Lower lobe of right lung (tissue), 2 donors: ENCODE measurements around the gene ADCK2. TPM values are rescaled to one million over a fixed set of nuclear protein-coding genes. Genes with fewer than 3 reads are reported as not detected.
A peak's percentile ranks its signal among the peaks of the same experiment; 100 is the strongest.
"Not testable (repeated sequence)": the region's sequence is repeated elsewhere in the genome, so short reads cannot be mapped to it uniquely, and the experiment has no call there.

ENCODE experiments used
- ATAC-seq, 2 donors: fragments of 200-7000 bp; cut with Tn5 transposase; one replicate each; pipeline ENCODE4 v1.9.1; 2020 to 2022; ENCODE audit warnings: mild to moderate bottlenecking in 2 of 2, moderate library complexity in 2 of 2
- DNase-seq: peaks from one replicate; pipeline ENCODE4 v3.0.0-alpha.2; 2020
- H3K27ac ChIP-seq: fragments of 200-600 bp; one replicate; pipeline ENCODE4 v1.8.0; 2022
- H3K27me3 ChIP-seq: fragments of 200-600 bp; one replicate; pipeline ENCODE4 v1.8.0; 2022; ENCODE audit warnings: low read depth
- H3K36me3 ChIP-seq: fragments of 200-600 bp; one replicate; pipeline ENCODE4 v1.8.0; 2022; ENCODE audit warnings: mild to moderate bottlenecking
- H3K4me1 ChIP-seq: fragments of 200-600 bp; one replicate; pipeline ENCODE4 v1.8.0; 2022
- H3K4me3 ChIP-seq: fragments of 200-600 bp; one replicate; pipeline ENCODE4 v1.8.0; 2022; ENCODE audit warnings: mild to moderate bottlenecking
- H3K9me3 ChIP-seq: fragments of 200-600 bp; one replicate; pipeline ENCODE4 v1.8.0; 2022
- intact Hi-C: fragments of 100-400 bp; cut with DNase I; formaldehyde crosslinking; loops from one replicate; pipeline ENCODE4 v1.11.0; 2022
- total RNA-seq: library from RNA; stranded (reverse); fragmentation: NEBNext Ultra II Directional; extraction: Animal tissue kit (Norgen Biotek cat#: 25700); gene quantifications from one replicate; pipeline ENCODE4 v1.2.1, GENCODE V29; 2021
- TF ChIP-seq, protein P1 (sequence below): fragments of 200-600 bp; IDR thresholded peaks from one replicate; pipeline ENCODE4 v1.8.0; 2022; ENCODE audit warnings: antibody characterized with exemption, mild to moderate bottlenecking
- donor health status: DM: no; HTN: yes; CAD: no; lungs with severe emphysema.

Gene ADCK2
- total RNA-seq, 1 donor from 2014 or later = 18.9 TPM

GRCh38 chr7:140673774-140674155, 1.0 kb downstream of the ADCK2 start:
- Histone ChIP-seq H3K9me3 (no peaks in the 10 kb centered on the region), H3K36me3 (no peaks in the 10 kb centered on the region), H3K27ac (peak overlapping the region; percentile 84), H3K4me3 (peak overlapping the region; percentile 77), H3K4me1 (peaks cover 37% of the 10 kb centered on the region), H3K27me3 (no peaks in the 10 kb centered on the region)
- TF ChIP-seq, protein P1, sequence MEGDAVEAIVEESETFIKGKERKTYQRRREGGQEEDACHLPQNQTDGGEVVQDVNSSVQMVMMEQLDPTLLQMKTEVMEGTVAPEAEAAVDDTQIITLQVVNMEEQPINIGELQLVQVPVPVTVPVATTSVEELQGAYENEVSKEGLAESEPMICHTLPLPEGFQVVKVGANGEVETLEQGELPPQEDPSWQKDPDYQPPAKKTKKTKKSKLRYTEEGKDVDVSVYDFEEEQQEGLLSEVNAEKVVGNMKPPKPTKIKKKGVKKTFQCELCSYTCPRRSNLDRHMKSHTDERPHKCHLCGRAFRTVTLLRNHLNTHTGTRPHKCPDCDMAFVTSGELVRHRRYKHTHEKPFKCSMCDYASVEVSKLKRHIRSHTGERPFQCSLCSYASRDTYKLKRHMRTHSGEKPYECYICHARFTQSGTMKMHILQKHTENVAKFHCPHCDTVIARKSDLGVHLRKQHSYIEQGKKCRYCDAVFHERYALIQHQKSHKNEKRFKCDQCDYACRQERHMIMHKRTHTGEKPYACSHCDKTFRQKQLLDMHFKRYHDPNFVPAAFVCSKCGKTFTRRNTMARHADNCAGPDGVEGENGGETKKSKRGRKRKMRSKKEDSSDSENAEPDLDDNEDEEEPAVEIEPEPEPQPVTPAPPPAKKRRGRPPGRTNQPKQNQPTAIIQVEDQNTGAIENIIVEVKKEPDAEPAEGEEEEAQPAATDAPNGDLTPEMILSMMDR = no peak
- no peak for DNase-seq
- ATAC-seq = peak; percentile 6 to 7
- intact Hi-C loops = no loop called here

DNA sequence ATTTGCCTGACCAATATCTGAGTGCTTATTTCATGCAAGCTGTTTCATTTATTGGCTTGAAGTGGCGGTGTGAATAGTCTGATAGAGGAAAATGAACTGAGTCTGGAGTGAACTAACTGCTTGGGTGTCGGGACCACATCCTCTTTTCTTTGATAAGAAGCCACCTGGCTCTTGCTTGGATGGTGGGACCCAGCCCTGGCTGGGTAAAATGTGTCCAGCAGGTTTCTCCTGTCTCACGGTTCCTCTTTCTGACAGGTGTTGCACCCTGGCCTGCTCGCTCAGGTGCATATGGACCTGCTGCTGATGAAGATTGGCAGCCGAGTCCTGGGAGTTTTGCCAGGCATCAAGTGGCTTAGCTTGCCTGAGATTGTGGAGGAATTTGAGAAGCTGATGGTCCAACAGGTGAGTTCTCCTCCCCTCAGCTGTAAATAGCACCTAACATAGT, 1.6 kb downstream of the ADCK2 start:
- no peaks in the 10 kb centered on the region for H3K27me3 ChIP-seq
- H3K27ac ChIP-seq = no peak overlapping the region
- H3K4me1 ChIP-seq = peaks cover 37% of the 10 kb centered on the region
- no peaks in the 10 kb centered on the region for H3K9me3 ChIP-seq
- TF ChIP-seq, protein P1 = no peak
- intact Hi-C loops = no loop called here
- ATAC-seq = peak in 1 of 2 donors; percentile 7
- H3K36me3 ChIP-seq = peaks cover 4% of the 10 kb centered on the region
- DNase-seq = peak; percentile 63
- peak overlapping the region; percentile 77 for H3K4me3 ChIP-seq

GRCh38 chr7:140674899-140675701, 2.4 kb downstream of the ADCK2 start:
- Histone ChIP-seq H3K36me3 (peaks cover 11% of the 10 kb centered on the region), H3K4me1 (peaks cover 37% of the 10 kb centered on the region), H3K4me3 (no peak overlapping the region), H3K9me3 (no peaks in the 10 kb centered on the region), H3K27ac (no peak overlapping the region), H3K27me3 (no peaks in the 10 kb centered on the region)
- DNase-seq (no peak), ATAC-seq (peak; percentile 23 to 34)
- TF ChIP-seq, protein P1 = peak; percentile 42
- intact Hi-C loops = no loop called here

GRCh38 chr7:140675726-140676125, 3.0 kb downstream of the ADCK2 start:
- Histone ChIP-seq H3K4me1 (peaks cover 37% of the 10 kb centered on the region), H3K27ac (no peak overlapping the region), H3K9me3 (no peaks in the 10 kb centered on the region), H3K4me3 (no peak overlapping the region), H3K27me3 (no peaks in the 10 kb centered on the region), H3K36me3 (peaks cover 17% of the 10 kb centered on the region)
- ATAC-seq = no peak
- intact Hi-C loops = no loop called here
- DNase-seq = no peak
- TF ChIP-seq, protein P1 = no peak

GRCh38 chr7:140676306-140676705, 3.6 kb downstream of the ADCK2 start:
- DNase-seq (no peak), ATAC-seq (no peak)
- Histone ChIP-seq H3K36me3 (peaks cover 23% of the 10 kb centered on the region), H3K27me3 (no peaks in the 10 kb centered on the region), H3K4me1 (peaks cover 37% of the 10 kb centered on the region), H3K27ac (no peak overlapping the region), H3K4me3 (no peak overlapping the region), H3K9me3 (no peaks in the 10 kb centered on the region)
- TF ChIP-seq, protein P1 = no peak
- intact Hi-C loops = no loop called here

GRCh38 chr7:140676956-140677355, 4.2 kb downstream of the ADCK2 start:
- ATAC-seq, intact Hi-C loops, DNase-seq, H3K27me3 ChIP-seq, H3K4me3 ChIP-seq, H3K27ac ChIP-seq, H3K9me3 ChIP-seq: not testable (repeated sequence)
- Histone ChIP-seq H3K36me3 (peaks cover 30% of the 10 kb centered on the region), H3K4me1 (peaks cover 37% of the 10 kb centered on the region)
